ENCODE results near the gene IRF2.

GRCh38 chr4:184399512-184399908 lies 74.8 kb downstream of the IRF2 start:
- TF ChIP-seq CTCF (IDR thresholded peaks at IDR 0.05) (no peak), EZH2 (IDR thresholded peaks at IDR 0.05; ENCODE audit: borderline replicate concordance, insufficient read depth, low read depth, low read length, poor library complexity, severe bottlenecking) (no peak)
